GM12878 (cell line): ENCODE measurements around the gene CELSR1. TPM values are rescaled to one million over a fixed set of nuclear protein-coding genes. Genes with fewer than 3 reads are reported as not detected.
A peak's percentile ranks its signal among the peaks of the same experiment; 100 is the strongest.

ENCODE experiments used
- EP300 ChIP-seq, 2 experiments: fragments of 150-350 bp in 1 of 2; IDR thresholded peaks; 2 replicates each; pipeline ENCODE4 v1.6.1; 2011 to 2012; ENCODE audit warnings: low read depth in 2 of 2, low read length in 2 of 2, borderline replicate concordance in 1 of 2, improper control_type of control experiment in 1 of 2, inconsistent platforms in 1 of 2; ENCODE audit not compliant: control insufficient read depth in 1 of 2
- KLF5 ChIP-seq: fragments of 450-650 bp; IDR thresholded peaks from 2 replicates; pipeline ENCODE4 v1.6.1; 2014; ENCODE audit warnings: mild to moderate bottlenecking; ENCODE audit not compliant: partially characterized antibody
- polyA plus RNA-seq, 11 experiments: library from polyadenylated mRNA; depleted of rRNA in 4 of 11; unstranded in 6 of 11; stranded (reverse) in 5 of 11; fragments of >200 nt; fragmentation: Nextera tagmentation in 4 of 11; fragmentation: Illumina TruSeq in 1 of 11; extraction: Ambion mirVana in 4 of 11; extraction: Trizol in 1 of 11; gene quantifications; 1 replicate in 1 of 11; 2 replicates in 10 of 11; pipeline versions ENCODE4 v1.2.1 to v1.2.3, GENCODE V29; 2011 to 2016; ENCODE audit warnings: inconsistent platforms in 2 of 11, missing spikeins in 2 of 11, low read depth in 1 of 11
- total RNA-seq, 4 experiments: library from RNA; depleted of rRNA in 3 of 4; stranded (reverse); fragments of >200 nt in 3 of 4; fragmentation: Illumina TruSeq in 1 of 4; extraction: Trizol in 1 of 4; gene quantifications; 2 replicates each; pipeline versions ENCODE4 v1.2.1 to v1.2.3, GENCODE V29; 2013 to 2021
- TF ChIP-seq, protein P1 (sequence below): fragments of 450-650 bp; formaldehyde crosslinking; IDR thresholded peaks from 2 replicates; pipeline ENCODE4 v1.4.0; 2022; ENCODE audit warnings: mild to moderate bottlenecking, moderate library complexity
- TF ChIP-seq, protein P2 (sequence below): fragments of 450-650 bp; IDR thresholded peaks from 2 replicates; pipeline ENCODE4 v1.6.1; 2017; ENCODE audit warnings: mild to moderate bottlenecking, moderate library complexity

CELSR1 gene
- total and polyA plus RNA-seq, 10 of the 15 experiments (the other 5 are each of a cell fraction or from before 2014, with no cell fraction given) = 0.05 to 1.7 (median 0.35) TPM; not detected in 2

DNA sequence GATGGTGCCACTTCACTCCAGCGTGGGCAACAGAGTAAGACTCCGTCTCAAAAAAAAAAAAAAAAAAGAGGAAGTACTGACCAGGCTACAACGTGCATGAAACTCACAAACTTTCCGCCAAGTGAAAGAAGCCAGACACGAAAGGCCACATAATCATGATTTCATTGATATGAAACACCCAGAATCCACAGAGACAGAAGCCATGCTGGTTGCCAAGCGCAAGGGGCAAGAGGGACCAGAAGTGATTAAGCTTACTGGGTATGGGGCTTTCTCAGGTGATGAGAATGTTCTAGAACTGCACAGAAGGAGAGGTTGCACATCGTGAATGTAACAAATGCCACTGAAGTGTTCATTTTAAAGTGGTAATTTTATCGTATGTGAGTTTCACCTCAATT lies 60.9 kb downstream of the CELSR1 start (continued):
- TF ChIP-seq, protein P1, sequence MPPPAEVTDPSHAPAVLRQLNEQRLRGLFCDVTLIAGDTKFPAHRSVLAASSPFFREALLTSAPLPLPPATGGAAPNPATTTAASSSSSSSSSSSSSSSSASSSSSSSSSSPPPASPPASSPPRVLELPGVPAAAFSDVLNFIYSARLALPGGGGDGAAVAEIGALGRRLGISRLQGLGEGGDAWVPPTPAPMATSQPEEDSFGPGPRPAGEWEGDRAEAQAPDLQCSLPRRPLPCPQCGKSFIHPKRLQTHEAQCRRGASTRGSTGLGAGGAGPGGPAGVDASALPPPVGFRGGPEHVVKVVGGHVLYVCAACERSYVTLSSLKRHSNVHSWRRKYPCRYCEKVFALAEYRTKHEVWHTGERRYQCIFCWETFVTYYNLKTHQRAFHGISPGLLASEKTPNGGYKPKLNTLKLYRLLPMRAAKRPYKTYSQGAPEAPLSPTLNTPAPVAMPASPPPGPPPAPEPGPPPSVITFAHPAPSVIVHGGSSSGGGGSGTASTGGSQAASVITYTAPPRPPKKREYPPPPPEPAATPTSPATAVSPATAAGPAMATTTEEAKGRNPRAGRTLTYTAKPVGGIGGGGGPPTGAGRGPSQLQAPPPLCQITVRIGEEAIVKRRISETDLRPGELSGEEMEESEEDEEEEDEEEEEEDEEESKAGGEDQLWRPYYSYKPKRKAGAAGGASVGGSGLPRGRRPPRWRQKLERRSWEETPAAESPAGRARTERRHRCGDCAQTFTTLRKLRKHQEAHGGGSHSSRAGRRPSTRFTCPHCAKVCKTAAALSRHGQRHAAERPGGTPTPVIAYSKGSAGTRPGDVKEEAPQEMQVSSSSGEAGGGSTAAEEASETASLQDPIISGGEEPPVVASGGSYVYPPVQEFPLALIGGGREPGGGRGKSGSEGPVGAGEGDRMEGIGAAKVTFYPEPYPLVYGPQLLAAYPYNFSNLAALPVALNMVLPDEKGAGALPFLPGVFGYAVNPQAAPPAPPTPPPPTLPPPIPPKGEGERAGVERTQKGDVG (CRISPR knock-in tag) = no peak
- TF ChIP-seq EP300 (IDR thresholded peaks at IDR 0.05; ENCODE audit: borderline replicate concordance in 1 of 2, control insufficient read depth in 1 of 2, low read depth in 2 of 2, low read length in 2 of 2) (peak; percentile 40 to 63; a peak in 1 of 4 replicates), KLF5 (no peak)
- TF ChIP-seq, protein P2, sequence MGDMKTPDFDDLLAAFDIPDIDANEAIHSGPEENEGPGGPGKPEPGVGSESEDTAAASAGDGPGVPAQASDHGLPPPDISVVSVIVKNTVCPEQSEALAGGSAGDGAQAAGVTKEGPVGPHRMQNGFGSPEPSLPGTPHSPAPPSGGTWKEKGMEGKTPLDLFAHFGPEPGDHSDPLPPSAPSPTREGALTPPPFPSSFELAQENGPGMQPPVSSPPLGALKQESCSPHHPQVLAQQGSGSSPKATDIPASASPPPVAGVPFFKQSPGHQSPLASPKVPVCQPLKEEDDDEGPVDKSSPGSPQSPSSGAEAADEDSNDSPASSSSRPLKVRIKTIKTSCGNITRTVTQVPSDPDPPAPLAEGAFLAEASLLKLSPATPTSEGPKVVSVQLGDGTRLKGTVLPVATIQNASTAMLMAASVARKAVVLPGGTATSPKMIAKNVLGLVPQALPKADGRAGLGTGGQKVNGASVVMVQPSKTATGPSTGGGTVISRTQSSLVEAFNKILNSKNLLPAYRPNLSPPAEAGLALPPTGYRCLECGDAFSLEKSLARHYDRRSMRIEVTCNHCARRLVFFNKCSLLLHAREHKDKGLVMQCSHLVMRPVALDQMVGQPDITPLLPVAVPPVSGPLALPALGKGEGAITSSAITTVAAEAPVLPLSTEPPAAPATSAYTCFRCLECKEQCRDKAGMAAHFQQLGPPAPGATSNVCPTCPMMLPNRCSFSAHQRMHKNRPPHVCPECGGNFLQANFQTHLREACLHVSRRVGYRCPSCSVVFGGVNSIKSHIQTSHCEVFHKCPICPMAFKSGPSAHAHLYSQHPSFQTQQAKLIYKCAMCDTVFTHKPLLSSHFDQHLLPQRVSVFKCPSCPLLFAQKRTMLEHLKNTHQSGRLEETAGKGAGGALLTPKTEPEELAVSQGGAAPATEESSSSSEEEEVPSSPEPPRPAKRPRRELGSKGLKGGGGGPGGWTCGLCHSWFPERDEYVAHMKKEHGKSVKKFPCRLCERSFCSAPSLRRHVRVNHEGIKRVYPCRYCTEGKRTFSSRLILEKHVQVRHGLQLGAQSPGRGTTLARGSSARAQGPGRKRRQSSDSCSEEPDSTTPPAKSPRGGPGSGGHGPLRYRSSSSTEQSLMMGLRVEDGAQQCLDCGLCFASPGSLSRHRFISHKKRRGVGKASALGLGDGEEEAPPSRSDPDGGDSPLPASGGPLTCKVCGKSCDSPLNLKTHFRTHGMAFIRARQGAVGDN = peak; percentile 85
